ENCODE data around the gene RFTN1. TPM values are rescaled to one million over a fixed set of nuclear protein-coding genes. Genes with fewer than 3 reads are reported as not detected.

RFTN1 gene
- total RNA-seq, 2 experiments from 2014 or later = 64.4 to 66.7 TPM

- no peak for ATAC-seq (ENCODE audit: low read depth)
- no peak for DNase-seq
- Mint-ChIP-seq H3K9me3 (peaks cover 13% of the 10 kb centered on the region), H3K27ac (no peak overlapping the region), H3K36me3 (peaks cover 75% of the 10 kb centered on the region), H3K27me3 (no peaks in the 10 kb centered on the region), H3K4me1 (peaks cover 44% of the 10 kb centered on the region), H3K4me3 (no peak overlapping the region)
- POLR2A ChIA-PET = no interaction called here
These were observed 132.1 kb downstream of the RFTN1 start for GRCh38 chr3:16381426-16381825.

- no peak for ATAC-seq (ENCODE audit: low read depth)
- Mint-ChIP-seq H3K9me3 (peaks cover 13% of the 10 kb centered on the region), H3K4me1 (peaks cover 50% of the 10 kb centered on the region), H3K27me3 (no peaks in the 10 kb centered on the region), H3K4me3 (no peak overlapping the region), H3K27ac (no peak overlapping the region), H3K36me3 (peaks cover 69% of the 10 kb centered on the region)
- POLR2A ChIA-PET = no interaction called here
- no peak for DNase-seq
These were observed 133.1 kb downstream of the RFTN1 start for GRCh38 chr3:16380421-16380820.

GRCh38 chr3:16379838-16380237 is 133.7 kb downstream of the RFTN1 start:
- H3K36me3 Mint-ChIP-seq = peaks cover 68% of the 10 kb centered on the region
- ATAC-seq (ENCODE audit: low read depth) = no peak
- H3K4me1 Mint-ChIP-seq = peaks cover 54% of the 10 kb centered on the region
- no peak overlapping the region for H3K27ac Mint-ChIP-seq
- POLR2A ChIA-PET = interaction anchor here (1.5 kb wide), 1 partner anchor 41 kb away, joined by 3 read pairs; no protein-coding TSS in a partner anchor
- H3K27me3 Mint-ChIP-seq = no peaks in the 10 kb centered on the region
- no peak for DNase-seq
- no peak overlapping the region for H3K4me3 Mint-ChIP-seq
- peaks cover 13% of the 10 kb centered on the region for H3K9me3 Mint-ChIP-seq

GRCh38 chr3:16378920-16379319 is 134.6 kb downstream of the RFTN1 start:
- no peaks in the 10 kb centered on the region for H3K27me3 Mint-ChIP-seq
- H3K4me1 Mint-ChIP-seq = peaks cover 61% of the 10 kb centered on the region
- H3K9me3 Mint-ChIP-seq = peaks cover 13% of the 10 kb centered on the region
- H3K27ac Mint-ChIP-seq = peak overlapping the region; percentile 82
- POLR2A ChIA-PET = interaction anchor here (1.5 kb wide), 1 partner anchor 40 kb away, joined by 3 read pairs; no protein-coding TSS in a partner anchor
- no peak overlapping the region for H3K4me3 Mint-ChIP-seq
- DNase-seq = no peak
- peaks cover 70% of the 10 kb centered on the region for H3K36me3 Mint-ChIP-seq
- ATAC-seq (ENCODE audit: low read depth) = no peak

- Mint-ChIP-seq H3K4me3 (no peak overlapping the region), H3K27me3 (no peaks in the 10 kb centered on the region), H3K36me3 (peaks cover 70% of the 10 kb centered on the region), H3K9me3 (peaks cover 13% of the 10 kb centered on the region), H3K27ac (peak overlapping the region; percentile 82), H3K4me1 (peaks cover 63% of the 10 kb centered on the region)
- ATAC-seq (ENCODE audit: low read depth) = no peak
- no peak for DNase-seq
- POLR2A ChIA-PET = interaction anchor here (1.5 kb wide), 1 partner anchor 40 kb away, joined by 3 read pairs; no protein-coding TSS in a partner anchor
These were observed 135.1 kb downstream of the RFTN1 start for GRCh38 chr3:16378415-16378814.

GRCh38 chr3:16377847-16378302 is 135.6 kb downstream of the RFTN1 start:
- H3K9me3 Mint-ChIP-seq = peaks cover 13% of the 10 kb centered on the region
- H3K36me3 Mint-ChIP-seq = peaks cover 71% of the 10 kb centered on the region
- no peak for DNase-seq
- POLR2A ChIA-PET = interaction anchor here (0.7 to 1.4 kb wide), 3 partner anchors 40 to 139 kb away, joined by 3 to 5 read pairs (median 3); no protein-coding TSS in a partner anchor
- H3K4me3 Mint-ChIP-seq = peak overlapping the region; percentile 58
- ATAC-seq (ENCODE audit: low read depth) = no peak
- no peaks in the 10 kb centered on the region for H3K27me3 Mint-ChIP-seq
- peaks cover 63% of the 10 kb centered on the region for H3K4me1 Mint-ChIP-seq
- peak overlapping the region; percentile 82 for H3K27ac Mint-ChIP-seq

GRCh38 chr3:16377196-16377595 is 136.3 kb downstream of the RFTN1 start:
- ATAC-seq (ENCODE audit: low read depth) (peak; percentile 60), DNase-seq (no peak)
- peak overlapping the region; percentile 58 for H3K4me3 Mint-ChIP-seq
- peak overlapping the region; percentile 63 for H3K27ac Mint-ChIP-seq
- peaks cover 71% of the 10 kb centered on the region for H3K36me3 Mint-ChIP-seq
- H3K4me1 Mint-ChIP-seq = peaks cover 59% of the 10 kb centered on the region
- no peaks in the 10 kb centered on the region for H3K27me3 Mint-ChIP-seq
- POLR2A ChIA-PET = interaction anchor here (0.7 to 1.4 kb wide), 3 partner anchors 40 to 139 kb away, joined by 3 to 5 read pairs (median 3); no protein-coding TSS in a partner anchor
- H3K9me3 Mint-ChIP-seq = peaks cover 8% of the 10 kb centered on the region

GRCh38 chr3:16375891-16376290 is 137.6 kb downstream of the RFTN1 start:
- no peaks in the 10 kb centered on the region for H3K27me3 Mint-ChIP-seq
- peaks cover 70% of the 10 kb centered on the region for H3K4me1 Mint-ChIP-seq
- peaks cover 67% of the 10 kb centered on the region for H3K36me3 Mint-ChIP-seq
- H3K27ac Mint-ChIP-seq = peak overlapping the region; percentile 66
- ATAC-seq (ENCODE audit: low read depth) = no peak
- no peak for DNase-seq
- POLR2A ChIA-PET = interaction anchor here (0.9 to 1.2 kb wide), 2 partner anchors 38 to 137 kb away, joined by 3 to 4 read pairs; partner anchors contain the start of gene RFTN1
- no peak overlapping the region for H3K4me3 Mint-ChIP-seq
- peaks cover 5% of the 10 kb centered on the region for H3K9me3 Mint-ChIP-seq

GRCh38 chr3:16374935-16375245 is 138.6 kb downstream of the RFTN1 start:
- no peak for ATAC-seq (ENCODE audit: low read depth)
- Mint-ChIP-seq H3K27ac (peak overlapping the region; percentile 88), H3K9me3 (peaks cover 5% of the 10 kb centered on the region), H3K36me3 (peaks cover 63% of the 10 kb centered on the region), H3K27me3 (no peaks in the 10 kb centered on the region), H3K4me3 (peak overlapping the region; percentile 65), H3K4me1 (peaks cover 80% of the 10 kb centered on the region)
- POLR2A ChIA-PET = interaction anchor here (0.9 to 1.2 kb wide), 2 partner anchors 37 to 138 kb away, joined by 3 to 4 read pairs; partner anchors contain the start of gene RFTN1
- DNase-seq = no peak

GRCh38 chr3:16374047-16374934 is 139.2 kb downstream of the RFTN1 start:
- DNase-seq = peak; percentile 50
- Mint-ChIP-seq H3K4me1 (peaks cover 77% of the 10 kb centered on the region), H3K4me3 (peak overlapping the region; percentile 65), H3K36me3 (peaks cover 66% of the 10 kb centered on the region), H3K9me3 (peaks cover 4% of the 10 kb centered on the region), H3K27me3 (no peaks in the 10 kb centered on the region), H3K27ac (peak overlapping the region; percentile 88)
- POLR2A ChIA-PET = no interaction called here
- peak; percentile 55 for ATAC-seq (ENCODE audit: low read depth)

GRCh38 chr3:16373341-16373946 is 140.1 kb downstream of the RFTN1 start:
- DNase-seq (no peak), ATAC-seq (ENCODE audit: low read depth) (no peak)
- POLR2A ChIA-PET = no interaction called here
- Mint-ChIP-seq H3K9me3 (no peaks in the 10 kb centered on the region), H3K4me1 (peaks cover 73% of the 10 kb centered on the region), H3K4me3 (no peak overlapping the region), H3K27me3 (no peaks in the 10 kb centered on the region), H3K36me3 (peaks cover 63% of the 10 kb centered on the region), H3K27ac (peak overlapping the region; percentile 74)

GRCh38 chr3:16372362-16373292 is 140.9 kb downstream of the RFTN1 start:
- Mint-ChIP-seq H3K27me3 (no peaks in the 10 kb centered on the region), H3K27ac (peak overlapping the region; percentile 6), H3K9me3 (no peaks in the 10 kb centered on the region), H3K4me1 (peaks cover 71% of the 10 kb centered on the region), H3K4me3 (no peak overlapping the region), H3K36me3 (peaks cover 63% of the 10 kb centered on the region)
- ATAC-seq (ENCODE audit: low read depth) = no peak
- POLR2A ChIA-PET = no interaction called here
- no peak for DNase-seq

All from activated naive CD8-positive, alpha-beta T cell treated with anti-CD3 and anti-CD28 coated beads, Interleukin-2, amount 10 ng/mL, durations not matched to agents 7 days and 5 days (primary cell).